ENCODE data around the gene NTM. TPM values are rescaled to one million over a fixed set of nuclear protein-coding genes. Genes with fewer than 3 reads are reported as not detected.

NTM gene
- total RNA-seq, 4 donors from 2014 or later, result 0.78 to 1.1 (median 0.88) TPM; not detected in 1

- DNase-seq, result no peak
- peaks cover 0 to 15% of the 10 kb centered on the region in 2 donors for H3K4me1 ChIP-seq
- intact Hi-C loops (cut with DNase I), result no loop called here
- no peaks in the 10 kb centered on the region for H3K9me3 ChIP-seq
- H3K4me3 ChIP-seq (replicated peaks in 1 of 3), result no peak overlapping the region
- no peaks in the 10 kb centered on the region for H3K36me3 ChIP-seq
- TF ChIP-seq CTCF (IDR thresholded peaks at IDR 0.05), result no peak
- no peak for TF ChIP-seq POLR2A (IDR thresholded peaks at IDR 0.05)
- H3K27ac ChIP-seq, result no peak overlapping the region
- no peaks in the 10 kb centered on the region for H3K27me3 ChIP-seq
- 59 to 84% methylated on average over 5 of the region's 5 CpGs for WGBS, 2 donors
Measured at GRCh38 chr11:131653260-131653659, 282.8 kb downstream of the NTM start.

- H3K4me1 ChIP-seq, result peaks cover 0 to 15% of the 10 kb centered on the region in 2 donors
- DNase-seq, result no peak
- H3K9me3 ChIP-seq, result no peaks in the 10 kb centered on the region
- 77 to 78% methylated on average over 10 of the region's 10 CpGs for WGBS, 2 donors
- H3K36me3 ChIP-seq, result no peaks in the 10 kb centered on the region
- TF ChIP-seq CTCF (IDR thresholded peaks at IDR 0.05), result no peak
- no peak for TF ChIP-seq POLR2A (IDR thresholded peaks at IDR 0.05)
- no peaks in the 10 kb centered on the region for H3K27me3 ChIP-seq
- intact Hi-C loops (cut with DNase I), result no loop called here
- H3K27ac ChIP-seq, result no peak overlapping the region
- H3K4me3 ChIP-seq (replicated peaks in 1 of 3), result no peak overlapping the region
Measured at GRCh38 chr11:131654849-131655248, 284.4 kb downstream of the NTM start.

- TF ChIP-seq POLR2A (IDR thresholded peaks at IDR 0.05), result no peak
- no peak for TF ChIP-seq CTCF (IDR thresholded peaks at IDR 0.05)
- WGBS, 2 donors, result 27 to 28% methylated on average over 9 of the region's 9 CpGs
Measured at GRCh38 chr11:131656179-131656838, 285.9 kb downstream of the NTM start.

GRCh38 chr11:131656839-131657211 lies 286.4 kb downstream of the NTM start:
- no peak for TF ChIP-seq POLR2A (IDR thresholded peaks at IDR 0.05)
- TF ChIP-seq CTCF (IDR thresholded peaks at IDR 0.05), result no peak
- no peak overlapping the region for H3K4me3 ChIP-seq (replicated peaks in 1 of 3)
- 4 to 10% methylated on average over 9 of the region's 9 CpGs for WGBS, 2 donors
- DNase-seq, result peak; percentile 55 to 64
- H3K27ac ChIP-seq, result peak overlapping the region in 1 of 3 donors; percentile 10
- intact Hi-C loops (cut with DNase I), result no loop called here
- peaks cover 0 to 15% of the 10 kb centered on the region in 2 donors for H3K4me1 ChIP-seq
- H3K9me3 ChIP-seq, result no peaks in the 10 kb centered on the region
- no peaks in the 10 kb centered on the region for H3K27me3 ChIP-seq
- H3K36me3 ChIP-seq, result no peaks in the 10 kb centered on the region

More at GRCh38 chr11:131656179-131656838, 285.9 kb downstream of the NTM start:
- Histone ChIP-seq H3K9me3 (no peaks in the 10 kb centered on the region), H3K27ac (peak overlapping the region in 1 of 3 donors; percentile 10), H3K36me3 (no peaks in the 10 kb centered on the region), H3K4me1 (peaks cover 0 to 15% of the 10 kb centered on the region in 2 donors), H3K4me3 (replicated peaks in 1 of 3) (no peak overlapping the region), H3K27me3 (no peaks in the 10 kb centered on the region)
- peak; percentile 49 to 56 for DNase-seq
- intact Hi-C loops (cut with DNase I), result no loop called here

GRCh38 chr11:131658414-131658813 lies 288.0 kb downstream of the NTM start:
- TF ChIP-seq POLR2A (IDR thresholded peaks at IDR 0.05) (no peak), CTCF (IDR thresholded peaks at IDR 0.05) (no peak)
- no peak overlapping the region for H3K27ac ChIP-seq
- H3K27me3 ChIP-seq, result no peaks in the 10 kb centered on the region
- H3K9me3 ChIP-seq, result no peaks in the 10 kb centered on the region
- peaks cover 0 to 15% of the 10 kb centered on the region in 2 donors for H3K4me1 ChIP-seq
- no peak for DNase-seq
- 83 to 94% methylated on average over 17 of the region's 17 CpGs for WGBS, 2 donors
- intact Hi-C loops (cut with DNase I), result no loop called here
- H3K4me3 ChIP-seq (replicated peaks in 1 of 3), result no peak overlapping the region
- no peaks in the 10 kb centered on the region for H3K36me3 ChIP-seq
